ENCODE measurements around the gene SNAPC4.

- no peak for TF ChIP-seq CTCF (IDR thresholded peaks at IDR 0.05; ENCODE audit: low read depth, low read length, poor library complexity, severe bottlenecking)
- no peak for TF ChIP-seq EZH2phosphoT487 (IDR thresholded peaks at IDR 0.05; ENCODE audit: borderline replicate concordance, low read length)
These were observed 26.4 kb downstream of the SNAPC4 start, which contains the start of gene CARD9 for GRCh38 chr9:136373300-136374182.

All from DOHH2 (cell line).